NCI-H2196 treated with DMSO at 0.1 percent for 48 hours (cell line): Measurements from ENCODE around the gene PBX4.

Experiments
- DNase-seq: peaks from one replicate; lab custom pipeline; 2025; ENCODE audit not compliant: unreplicated experiment; lab: John Stamatoyannopoulos, UW

Gene PBX4

DNA sequence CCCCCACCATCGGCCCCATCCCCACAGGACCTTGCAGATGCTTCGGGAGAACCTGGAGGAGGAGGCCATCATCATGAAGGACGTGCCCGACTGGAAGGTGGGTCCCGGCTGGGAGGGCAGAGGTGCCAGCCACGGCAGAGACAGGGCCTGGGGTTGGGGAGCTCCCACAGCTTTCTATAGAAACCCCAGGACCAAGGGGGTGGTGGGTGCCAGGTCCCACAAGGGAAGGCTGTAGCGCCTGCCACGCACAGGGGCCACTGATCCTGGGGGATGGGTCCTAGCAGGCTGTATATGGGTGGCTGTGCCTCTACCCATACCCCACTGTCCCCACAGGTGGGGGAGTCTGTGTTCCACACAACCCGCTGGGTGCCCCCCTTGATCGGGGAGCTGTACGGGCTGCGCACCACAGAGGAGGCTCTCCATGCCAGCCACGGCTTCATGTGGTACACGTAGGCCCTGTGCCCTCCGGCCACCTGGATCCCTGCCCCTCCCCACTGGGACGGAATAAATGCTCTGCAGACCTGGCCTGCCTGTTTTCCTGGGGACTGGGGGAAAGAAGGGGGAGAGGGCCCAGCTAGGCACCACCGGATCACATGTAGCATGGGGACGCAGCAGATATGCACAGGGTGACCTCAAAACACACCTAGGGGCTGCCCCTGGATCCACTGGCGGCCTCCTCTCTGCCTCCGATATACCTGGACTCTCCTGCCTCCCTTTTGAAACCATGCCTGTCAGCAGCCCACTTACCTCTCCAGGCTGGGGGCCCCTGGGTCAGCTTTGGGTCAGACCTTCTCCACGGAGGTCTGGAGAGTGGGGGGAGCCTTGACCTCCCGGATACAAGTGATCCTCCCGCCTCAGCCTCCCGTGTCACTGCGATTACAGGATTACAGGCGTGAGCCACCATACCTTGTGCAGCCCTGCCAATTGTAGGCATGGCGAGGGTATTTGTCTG, 90.5 kb downstream of the PBX4 start:
- no peak for DNase-seq

DNA sequence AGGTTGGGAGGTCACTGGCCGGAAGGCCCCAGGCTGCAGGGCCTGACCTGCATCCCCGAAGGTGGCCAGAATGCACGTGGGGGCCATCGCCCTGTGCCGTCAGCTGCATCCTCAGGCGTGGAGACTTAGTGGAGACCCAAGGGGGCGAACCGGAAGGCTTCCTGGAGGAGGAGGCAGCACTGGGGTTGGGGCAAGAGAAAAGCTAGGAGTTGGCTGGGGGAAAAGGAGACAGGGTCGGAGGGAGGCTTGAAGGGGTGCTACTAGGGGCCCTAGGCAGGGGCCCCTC, 91.2 kb downstream of the PBX4 start:
- no peak for DNase-seq

DNA sequence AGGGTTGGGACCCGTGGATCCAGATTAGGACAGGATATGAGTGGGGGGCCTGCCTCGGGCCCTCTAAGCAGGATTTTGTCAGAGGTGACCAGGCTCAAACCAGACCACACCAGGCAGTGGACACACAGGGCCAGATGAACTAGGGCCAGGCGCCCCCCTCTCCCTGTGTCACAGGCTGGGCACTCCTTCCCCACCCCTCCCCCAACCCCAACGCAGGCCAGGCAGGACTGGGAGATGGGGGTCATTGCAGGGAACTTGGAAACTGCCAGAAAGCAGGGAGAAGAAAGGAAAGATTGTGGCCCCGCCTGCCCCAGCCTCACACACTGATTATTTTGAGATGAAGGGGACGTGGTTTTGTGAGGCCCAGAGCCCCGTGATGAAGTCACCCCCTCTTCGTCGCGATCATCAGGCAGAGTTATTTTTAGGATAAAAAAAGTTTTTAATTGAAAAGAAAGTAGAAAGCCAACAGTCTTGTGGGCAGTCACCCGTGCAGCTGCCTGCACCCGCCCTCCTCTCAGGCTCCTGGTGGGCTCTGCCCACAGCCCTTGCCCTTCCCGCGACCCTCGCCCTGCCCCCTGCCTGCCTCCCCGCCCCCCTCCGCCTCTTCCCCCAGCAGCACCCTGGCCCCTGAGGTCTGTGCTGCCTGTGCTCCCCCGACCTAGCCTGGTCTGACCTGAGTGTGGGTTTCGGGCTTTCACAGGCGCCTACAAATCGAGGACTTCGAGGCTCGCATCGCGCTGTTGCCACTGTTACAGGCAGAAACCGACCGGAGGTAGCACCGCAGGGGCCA, 91.7 kb downstream of the PBX4 start:
- DNase-seq, result no peak

DNA sequence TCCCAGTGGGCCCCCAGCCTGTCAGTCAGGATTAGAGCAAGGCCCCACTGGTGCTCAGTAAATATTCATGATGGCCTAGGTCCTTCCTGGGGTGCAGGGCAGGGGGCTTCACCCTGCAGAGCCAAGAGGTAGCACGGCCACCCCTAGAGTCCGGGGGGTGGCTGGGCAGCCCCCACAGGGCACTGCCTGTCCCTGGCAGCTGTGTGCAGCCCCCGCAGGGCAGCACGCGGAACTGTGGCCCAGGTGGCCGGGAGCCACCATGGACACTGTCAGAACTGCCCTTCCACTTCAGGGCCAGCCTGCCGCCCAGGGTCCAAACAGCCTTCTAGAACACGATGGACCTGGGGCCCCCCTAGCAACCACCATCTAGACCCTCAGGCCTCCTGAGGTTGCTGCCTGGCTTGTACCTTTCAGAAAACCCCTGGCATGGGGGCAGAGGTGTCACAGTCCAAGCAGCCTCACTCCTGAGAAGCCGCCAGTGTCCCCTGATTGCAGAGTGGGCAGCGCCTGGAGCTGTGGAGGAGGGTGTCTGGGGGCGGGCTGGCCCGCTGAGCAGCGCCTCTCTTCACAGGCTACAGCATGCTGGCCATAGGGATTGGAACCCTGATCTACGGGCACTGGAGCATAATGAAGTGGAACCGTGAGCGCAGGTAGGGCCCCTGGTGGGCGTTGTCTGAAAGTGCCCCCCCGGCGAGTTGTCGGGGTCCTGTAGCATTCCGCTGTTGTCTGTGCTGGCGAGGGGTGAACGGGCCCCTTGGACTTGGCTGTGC, 92.7 kb downstream of the PBX4 start:
- DNase-seq, result no peak

DNA sequence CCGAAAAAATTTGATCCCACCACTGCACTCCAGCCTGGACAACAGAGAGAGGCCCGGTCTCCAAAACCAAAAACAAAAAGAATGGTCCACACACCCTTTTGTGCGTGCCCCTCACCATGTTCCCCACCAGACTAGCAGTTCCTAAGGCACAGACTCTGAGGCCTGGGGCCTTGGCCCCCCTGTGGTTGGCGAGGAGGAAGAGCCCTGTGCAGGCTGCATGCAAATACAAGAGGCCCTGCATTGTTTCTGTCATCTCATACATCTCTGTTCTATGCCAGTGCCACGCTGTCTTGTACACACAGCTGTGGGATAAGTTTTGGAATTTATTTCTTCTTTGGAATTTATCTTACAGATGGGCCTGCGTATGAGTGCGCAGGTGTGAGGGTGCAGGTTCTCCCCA, 94.4 kb downstream of the PBX4 start:
- DNase-seq, result no peak

DNA sequence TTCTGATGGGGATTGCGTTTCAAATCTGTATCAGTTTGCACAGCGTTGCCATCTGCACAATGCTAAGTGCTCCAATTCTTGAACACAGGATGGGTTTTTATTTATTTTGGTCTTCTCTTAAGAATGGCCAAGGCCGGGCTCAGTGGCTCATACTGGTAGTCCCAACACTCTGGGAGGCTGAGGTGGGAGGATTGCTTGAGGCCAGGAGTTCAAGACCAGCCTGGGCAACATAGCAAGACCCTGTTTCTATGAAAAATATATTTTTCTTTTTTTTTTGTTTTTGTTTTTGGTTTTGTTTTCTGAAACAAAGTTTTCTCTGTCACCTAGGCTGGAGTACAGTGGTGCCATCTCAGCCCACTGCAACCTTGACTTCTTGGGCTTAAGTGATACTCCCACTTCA, 95.3 kb downstream of the PBX4 start:
- DNase-seq, result no peak

DNA sequence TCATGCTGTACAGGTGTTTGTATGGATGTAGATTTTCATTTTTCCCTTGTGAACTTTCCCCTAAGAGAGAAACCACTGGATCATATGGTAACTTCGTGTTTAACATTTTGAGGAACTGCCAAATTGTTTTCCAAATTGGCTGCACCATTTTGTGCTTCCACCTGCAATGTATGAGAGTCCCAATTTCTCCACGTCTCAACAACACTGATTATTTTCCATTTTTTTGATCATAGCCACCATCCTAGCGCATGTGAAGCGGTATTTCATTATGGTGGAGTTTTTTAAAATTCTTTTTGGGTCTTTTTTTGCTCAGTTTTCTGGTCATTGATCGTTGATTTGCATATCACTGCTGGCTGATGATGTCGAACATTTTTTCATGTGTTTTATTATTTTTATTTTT, 97.5 kb downstream of the PBX4 start:
- no peak for DNase-seq

DNA sequence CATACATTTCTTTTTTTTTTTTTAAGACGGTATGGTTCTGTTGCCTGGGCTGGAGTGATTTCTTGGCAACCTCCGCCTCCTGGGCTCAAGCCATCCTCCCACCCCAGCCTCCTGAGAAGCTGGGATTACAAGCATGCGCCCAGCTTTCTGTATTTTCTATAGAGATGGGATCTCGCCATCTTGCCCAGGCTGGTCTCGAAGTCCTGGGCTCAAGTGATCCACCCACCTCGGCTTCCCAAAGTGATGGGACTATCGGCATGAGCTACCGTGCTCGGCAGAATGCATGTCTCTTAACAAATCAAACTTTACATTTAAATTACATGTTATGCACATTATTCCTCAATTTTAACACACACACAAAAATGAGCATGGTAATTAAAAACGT, 101.3 kb downstream of the PBX4 start:
- no peak for DNase-seq

DNA sequence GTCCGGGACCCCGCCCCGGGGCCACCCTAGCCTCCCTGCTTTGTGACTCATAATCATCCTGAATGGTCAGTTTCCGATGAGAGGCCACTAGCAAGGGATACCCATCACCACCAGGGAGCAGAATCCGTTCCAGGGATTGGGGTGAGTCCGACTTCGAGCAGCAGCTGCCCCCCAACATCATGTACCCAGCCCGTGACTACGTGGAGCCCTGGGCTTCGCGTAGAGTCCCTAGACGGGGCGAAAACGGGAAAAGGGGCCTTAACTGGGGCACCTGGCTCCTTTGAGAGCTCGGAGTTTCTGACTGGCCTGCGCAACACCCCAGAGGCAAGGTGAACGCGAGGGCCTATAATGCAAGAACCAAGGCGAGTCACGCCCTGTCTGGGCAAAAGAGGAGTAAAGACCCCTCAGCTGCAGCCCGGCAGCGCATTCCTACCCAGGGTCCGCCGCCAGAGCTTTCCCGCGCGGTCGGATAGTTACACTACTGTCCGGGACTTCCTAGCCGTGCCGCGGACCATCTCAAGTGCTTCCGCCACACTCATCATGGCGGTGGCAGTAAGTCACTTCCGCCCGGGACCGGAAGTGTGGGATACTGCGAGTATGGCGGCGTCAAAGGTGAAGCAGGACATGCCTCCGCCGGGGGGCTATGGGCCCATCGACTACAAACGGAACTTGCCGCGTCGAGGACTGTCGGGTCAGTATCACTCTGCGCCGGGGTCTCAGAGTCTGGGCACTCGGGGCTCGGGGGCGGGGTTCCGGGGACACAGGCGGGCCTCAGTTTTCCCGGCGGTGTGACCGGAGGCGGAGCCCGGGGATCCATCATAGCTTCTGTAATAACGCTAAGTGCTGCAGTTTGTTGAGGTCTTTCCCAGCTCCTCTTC, 102.6 kb downstream of the PBX4 start, which contains the start of gene NDUFA13:
TSS of gene NDUFA13 (plus strand) at position 584 of the 878 bp plus-strand sequence. CDS start at position 598, 14 bp downstream.
- peak; percentile 79 for DNase-seq

DNA sequence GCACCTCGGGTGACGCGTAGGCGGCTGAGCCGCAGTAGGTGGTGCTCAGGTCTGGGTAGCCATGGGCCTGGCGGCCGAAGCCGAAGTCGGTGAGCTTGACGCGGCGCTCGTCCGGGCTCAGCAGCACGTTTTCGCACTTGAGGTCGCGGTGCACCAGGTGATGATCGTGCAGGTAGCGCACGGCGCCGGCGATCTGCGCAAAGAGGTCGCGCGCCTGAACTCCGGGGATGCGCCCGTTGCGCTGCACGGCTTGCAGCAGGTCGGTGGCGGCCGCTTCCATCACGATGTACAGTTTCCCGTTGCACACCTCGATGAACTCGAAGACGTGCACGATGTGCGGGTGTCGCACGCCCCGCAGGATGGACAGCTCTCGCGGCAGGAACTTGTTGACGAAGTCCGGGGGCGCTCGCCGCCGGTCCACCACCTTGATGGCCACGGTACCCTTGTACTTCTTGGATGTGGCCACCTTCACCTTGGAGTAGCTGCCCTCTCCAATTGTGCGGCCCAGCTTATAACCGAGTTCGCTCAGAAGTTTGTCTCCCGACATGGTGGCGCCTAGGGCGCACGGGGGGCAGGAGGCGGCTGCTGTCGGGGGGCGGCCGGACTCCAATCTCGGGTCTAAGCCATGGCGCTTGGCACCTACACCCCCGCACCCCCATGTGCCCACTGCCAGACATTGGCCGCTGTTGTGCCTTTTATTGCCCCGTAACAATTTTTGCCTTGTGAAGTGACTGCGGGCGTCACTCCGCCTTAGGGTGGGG, 103.4 kb downstream of the PBX4 start, which contains the start of gene TSSK6:
TSS of gene TSSK6 (minus strand) at position 668 of the 761 bp plus-strand sequence. CDS start at position 547, 121 bp downstream.
- DNase-seq, result no peak

DNA sequence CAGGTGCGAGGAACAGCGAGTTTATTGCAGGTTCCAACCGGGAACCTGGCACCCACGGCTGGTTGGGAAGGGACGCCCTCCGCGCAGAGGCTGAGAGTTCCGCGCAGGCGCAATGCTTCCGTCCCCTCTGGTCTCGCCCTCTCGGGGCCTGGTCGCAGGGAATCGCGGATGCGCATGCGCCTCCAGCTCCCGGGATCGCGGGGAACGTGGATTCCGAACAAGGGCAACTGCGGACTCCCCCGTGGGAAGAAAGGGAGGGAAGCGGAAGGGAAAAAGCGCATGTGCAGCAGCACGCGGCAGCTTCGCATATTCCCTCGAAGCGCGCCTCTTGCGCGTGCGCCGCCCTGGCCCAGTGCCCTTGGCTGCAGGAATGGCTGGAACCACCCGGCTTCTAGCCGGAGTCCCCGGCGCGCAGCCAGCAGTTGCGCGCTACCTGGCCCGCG, 104.3 kb downstream of the PBX4 start:
- DNase-seq, result no peak

DNA sequence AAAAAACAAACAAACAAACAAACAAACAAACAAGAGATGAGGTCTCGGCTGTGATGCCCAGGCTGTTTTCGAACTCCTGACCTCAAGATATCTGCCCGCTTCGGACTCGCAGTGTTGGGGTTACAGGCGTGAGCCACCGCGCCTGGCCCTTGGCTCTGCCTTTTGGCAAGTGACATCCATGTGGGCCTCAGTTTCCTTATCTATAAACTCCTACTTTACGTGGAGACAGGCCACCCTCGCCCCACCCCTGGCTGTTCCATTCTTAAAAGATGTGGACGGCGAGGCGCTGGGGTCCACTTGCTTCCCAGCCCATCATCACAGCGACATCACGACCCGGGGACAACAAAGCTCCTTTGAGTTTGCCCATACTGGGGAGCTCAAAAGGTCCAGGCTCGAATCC, 104.8 kb downstream of the PBX4 start:
- no peak for DNase-seq
